ENCODE measurements around the gene RAB3IP. TPM values are rescaled to one million over a fixed set of nuclear protein-coding genes. Genes with fewer than 3 reads are reported as not detected.
"Not testable (repeated sequence)": the region's sequence is repeated elsewhere in the genome, so short reads cannot be mapped to it uniquely, and the experiment has no call there.

RAB3IP gene
- total RNA-seq, 2 experiments from 2014 or later: 23.0 to 25.4 TPM

DNA sequence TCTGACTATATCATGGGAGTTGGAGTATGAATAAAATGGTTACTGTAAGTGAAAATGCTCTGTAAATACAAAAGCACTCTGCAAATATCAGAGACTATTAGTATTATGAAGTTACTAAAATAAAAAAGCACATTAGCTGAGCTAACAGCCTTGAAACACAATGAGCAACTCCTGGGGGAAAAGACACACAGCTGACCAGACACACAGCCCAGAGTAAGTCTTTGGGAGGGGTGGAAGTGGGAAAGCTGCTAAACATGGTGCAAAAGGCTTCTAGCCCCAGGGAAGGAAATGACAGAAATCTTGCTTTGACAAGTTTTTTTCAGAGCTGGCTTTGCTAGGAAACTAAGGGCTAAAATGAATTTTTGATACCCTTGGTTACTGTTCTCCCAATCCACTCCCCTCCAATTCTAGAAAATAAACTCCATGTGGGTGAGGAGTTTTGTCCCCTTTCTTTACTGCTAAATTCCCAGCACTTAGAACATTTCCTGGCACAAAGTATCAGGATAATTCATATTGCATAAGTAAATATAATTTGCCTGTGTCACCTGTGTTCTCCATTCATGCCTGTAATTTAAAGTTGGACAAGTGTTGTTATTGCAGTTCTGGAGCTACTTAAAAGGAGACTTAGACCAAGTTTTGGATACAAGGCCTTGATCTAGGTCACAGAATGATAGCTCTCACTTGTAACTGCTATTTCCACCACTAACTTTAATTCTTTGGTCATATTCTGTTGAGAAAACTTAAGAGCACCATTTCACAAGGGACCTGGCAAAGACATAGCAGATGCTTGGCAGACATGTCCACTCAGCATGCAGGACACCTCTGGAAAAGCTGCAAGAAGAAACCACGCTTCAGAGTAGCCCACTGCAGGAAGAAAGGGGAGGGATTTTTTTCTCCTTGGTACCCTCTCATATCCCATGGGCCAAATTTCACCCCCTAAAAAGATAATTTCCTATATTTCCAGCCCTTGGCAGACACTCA, 19.0 kb upstream of the RAB3IP start:
- no peak for DNase-seq
- H3K27me3 Mint-ChIP-seq (ENCODE audit: low read depth): no peaks in the 10 kb centered on the region
- no peaks in the 10 kb centered on the region for H3K9me3 Mint-ChIP-seq
- no peaks in the 10 kb centered on the region for H3K36me3 Mint-ChIP-seq (ENCODE audit: low read depth)
- CTCF ChIA-PET: interaction anchor here (0.6 kb wide), 1 partner anchor 33 kb away, joined by 3 read pairs; no protein-coding TSS in a partner anchor
- no peak overlapping the region for H3K27ac Mint-ChIP-seq
- H3K4me3 Mint-ChIP-seq: no peak overlapping the region
- intact Hi-C loops (cut with micrococcal nuclease): no loop called here
- H3K4me1 Mint-ChIP-seq (ENCODE audit: low read depth): no peaks in the 10 kb centered on the region

GRCh38 chr12:69720750-69721149, 17.9 kb upstream of the RAB3IP start:
- no peak for DNase-seq
- Mint-ChIP-seq H3K27me3 (ENCODE audit: low read depth) (no peaks in the 10 kb centered on the region), H3K4me3 (no peak overlapping the region), H3K36me3 (ENCODE audit: low read depth) (no peaks in the 10 kb centered on the region), H3K9me3 (no peaks in the 10 kb centered on the region), H3K27ac (no peak overlapping the region), H3K4me1 (ENCODE audit: low read depth) (no peaks in the 10 kb centered on the region)
- intact Hi-C loops (cut with micrococcal nuclease): no loop called here
- CTCF ChIA-PET: no interaction called here

GRCh38 chr12:69726922-69727321, 11.7 kb upstream of the RAB3IP start:
- Mint-ChIP-seq H3K36me3 (ENCODE audit: low read depth) (no peaks in the 10 kb centered on the region), H3K4me1 (ENCODE audit: low read depth) (no peaks in the 10 kb centered on the region), H3K4me3 (no peak overlapping the region), H3K9me3 (no peaks in the 10 kb centered on the region), H3K27ac (no peak overlapping the region), H3K27me3 (ENCODE audit: low read depth) (no peaks in the 10 kb centered on the region)
- CTCF ChIA-PET: interaction anchor here (0.6 kb wide), 1 partner anchor 45 kb away, joined by 4 read pairs; no protein-coding TSS in a partner anchor
- intact Hi-C loops (cut with micrococcal nuclease): no loop called here
- no peak for DNase-seq

DNA sequence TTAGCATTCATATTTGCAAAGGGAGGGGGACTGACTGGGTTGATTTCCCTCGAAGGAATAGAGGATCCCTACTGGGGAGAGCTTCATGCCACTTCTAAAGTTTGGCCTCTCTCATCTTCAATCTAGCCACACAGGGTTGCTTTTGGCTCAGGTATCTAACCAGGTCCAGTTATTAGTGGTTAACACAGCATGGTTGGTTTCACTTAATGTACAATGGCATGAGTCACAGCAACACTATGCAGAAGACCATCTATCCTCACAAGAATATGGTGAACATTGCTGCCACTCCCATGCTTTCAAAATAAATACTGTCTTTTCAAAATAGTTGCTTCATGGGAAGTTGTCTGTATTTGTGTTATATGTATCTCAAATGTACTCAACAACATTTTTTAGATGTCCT, 6.6 kb upstream of the RAB3IP start:
- Mint-ChIP-seq H3K4me3 (no peak overlapping the region), H3K9me3 (no peaks in the 10 kb centered on the region), H3K36me3 (ENCODE audit: low read depth) (no peaks in the 10 kb centered on the region), H3K27me3 (ENCODE audit: low read depth) (no peaks in the 10 kb centered on the region), H3K4me1 (ENCODE audit: low read depth) (no peaks in the 10 kb centered on the region), H3K27ac (no peak overlapping the region)
- DNase-seq: no peak
- intact Hi-C loops (cut with micrococcal nuclease): loop anchor here (10.0 kb wide), 1 partner anchor 1953 kb away; the partner anchor contains the start of gene TMEM19
- CTCF ChIA-PET: no interaction called here

DNA sequence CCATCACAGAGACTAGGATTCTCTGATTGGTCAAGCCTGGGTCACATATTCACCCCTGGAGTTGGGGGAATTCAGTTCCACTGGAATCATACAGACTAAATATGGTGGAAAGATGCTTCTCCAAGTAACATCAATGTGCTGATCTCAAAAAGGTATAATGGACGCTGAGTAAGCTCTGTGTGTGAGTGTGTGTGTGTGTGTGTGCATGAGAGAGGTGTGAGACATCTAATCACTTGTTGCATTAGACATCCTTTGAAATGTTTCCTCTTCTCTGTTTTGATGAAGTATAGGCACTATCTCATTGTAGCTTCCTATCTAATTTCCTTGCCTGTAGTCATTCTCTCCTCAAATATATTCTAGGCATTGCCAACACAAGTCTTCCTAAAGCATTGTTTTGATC, 5.0 kb upstream of the RAB3IP start:
- Mint-ChIP-seq H3K4me3 (no peak overlapping the region), H3K27ac (no peak overlapping the region), H3K9me3 (no peaks in the 10 kb centered on the region), H3K4me1 (ENCODE audit: low read depth) (peaks cover 3% of the 10 kb centered on the region), H3K27me3 (ENCODE audit: low read depth) (no peaks in the 10 kb centered on the region), H3K36me3 (ENCODE audit: low read depth) (no peaks in the 10 kb centered on the region)
- CTCF ChIA-PET: interaction anchor here (0.6 to 1.6 kb wide), 3 partner anchors 115 to 863 kb away, joined by 4 to 7 read pairs (median 4); no protein-coding TSS in a partner anchor
- intact Hi-C loops (cut with micrococcal nuclease): loop anchor here (10.0 kb wide), 1 partner anchor 1951 kb away; the partner anchor contains the start of gene TMEM19
- DNase-seq: no peak

DNA sequence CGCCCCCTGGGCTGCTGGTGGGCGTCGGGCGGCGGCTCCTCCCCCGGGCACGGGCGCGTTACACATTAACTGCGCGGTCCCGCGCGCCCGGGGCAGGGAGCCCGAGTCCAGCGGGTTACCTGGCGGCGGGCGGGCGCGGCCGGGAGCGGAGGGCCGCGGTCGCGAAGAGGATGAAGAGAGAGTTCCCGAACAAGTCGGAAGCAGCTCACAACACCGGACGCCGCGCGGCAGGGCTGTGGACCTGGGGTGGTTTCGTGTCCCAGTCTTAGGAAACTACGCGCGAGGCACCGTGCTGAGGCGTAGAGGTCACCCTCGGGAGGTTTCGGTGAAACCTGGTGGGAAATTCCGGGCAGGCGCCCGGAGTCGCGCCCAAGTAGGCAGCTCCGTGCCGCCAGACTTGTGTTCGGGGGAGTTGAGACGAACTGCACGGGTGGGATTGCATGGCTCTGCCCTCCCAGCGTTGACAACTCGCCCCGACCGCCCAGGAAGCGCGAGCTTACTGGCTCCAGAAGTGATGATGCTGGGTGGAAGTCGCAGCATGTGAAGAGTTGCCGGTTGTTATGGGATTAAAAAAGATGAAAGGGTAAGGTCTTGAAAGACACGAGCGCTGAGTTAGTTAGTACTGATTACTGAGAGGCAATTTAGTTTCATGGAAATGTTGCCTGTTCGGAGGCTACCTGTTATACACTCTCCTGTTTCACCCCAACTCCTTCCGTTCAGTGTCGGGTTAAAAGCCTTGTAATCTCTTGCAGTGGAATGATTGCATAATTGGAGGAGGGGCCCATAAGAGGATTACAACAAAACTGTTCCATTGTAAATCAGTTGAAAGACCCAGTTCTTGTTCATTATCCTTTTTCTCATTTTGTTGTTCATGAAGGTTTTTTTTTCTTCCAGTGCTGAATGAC, 879 bp downstream of the RAB3IP start:
- no peak overlapping the region for H3K27ac Mint-ChIP-seq
- CTCF ChIA-PET: interaction anchor here (0.8 kb wide), 1 partner anchor 14 kb away, joined by 3 read pairs; no protein-coding TSS in a partner anchor
- H3K27me3 Mint-ChIP-seq (ENCODE audit: low read depth): no peaks in the 10 kb centered on the region
- peak; percentile 70 for DNase-seq
- no peaks in the 10 kb centered on the region for H3K9me3 Mint-ChIP-seq
- no peaks in the 10 kb centered on the region for H3K36me3 Mint-ChIP-seq (ENCODE audit: low read depth)
- intact Hi-C loops (cut with micrococcal nuclease): loop anchor here (1.0 to 10.0 kb wide), 6 partner anchors 100 to 1945 kb away; partner anchors contain the start of genes CCT2, FRS2 and TMEM19
- H3K4me1 Mint-ChIP-seq (ENCODE audit: low read depth): peaks cover 18% of the 10 kb centered on the region
- peak overlapping the region; percentile 70 for H3K4me3 Mint-ChIP-seq

DNA sequence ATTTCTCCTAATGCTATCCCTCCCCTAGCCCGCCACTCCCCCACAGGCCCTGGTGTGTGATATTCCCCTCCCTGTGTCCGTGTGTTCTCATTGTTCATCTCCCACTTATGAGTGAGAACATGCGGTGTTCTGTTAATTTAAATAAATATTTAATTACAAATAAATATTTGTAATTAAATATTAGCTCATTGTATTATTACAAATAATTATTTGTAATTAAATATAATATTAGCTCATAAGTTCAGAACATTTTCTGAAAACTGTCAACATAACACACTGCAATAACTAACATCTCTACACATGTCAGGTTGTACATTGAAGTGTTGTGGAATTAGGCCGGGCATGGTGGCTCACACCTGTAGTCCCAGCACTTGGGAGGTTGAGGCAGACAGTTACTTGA, 5.4 kb downstream of the RAB3IP start:
- no peak overlapping the region for H3K27ac Mint-ChIP-seq
- no peaks in the 10 kb centered on the region for H3K9me3 Mint-ChIP-seq
- H3K4me3 Mint-ChIP-seq: no peak overlapping the region
- H3K36me3 Mint-ChIP-seq (ENCODE audit: low read depth): no peaks in the 10 kb centered on the region
- peaks cover 16% of the 10 kb centered on the region for H3K4me1 Mint-ChIP-seq (ENCODE audit: low read depth)
- CTCF ChIA-PET: interaction anchor here (0.6 to 1.3 kb wide), 3 partner anchors 9 to 410 kb away, joined by 3 to 5 read pairs (median 4); no protein-coding TSS in a partner anchor
- no peaks in the 10 kb centered on the region for H3K27me3 Mint-ChIP-seq (ENCODE audit: low read depth)
- intact Hi-C loops (cut with micrococcal nuclease): no loop called here
- no peak for DNase-seq

GRCh38 chr12:69751476-69751875, 12.8 kb downstream of the RAB3IP start:
- CTCF ChIA-PET: no interaction called here
- Mint-ChIP-seq H3K9me3 (no peaks in the 10 kb centered on the region), H3K4me3 (no peak overlapping the region), H3K4me1 (ENCODE audit: low read depth) (peaks cover 11% of the 10 kb centered on the region), H3K27ac (no peak overlapping the region), H3K36me3 (ENCODE audit: low read depth) (peaks cover 11% of the 10 kb centered on the region), H3K27me3 (ENCODE audit: low read depth) (no peaks in the 10 kb centered on the region)
- intact Hi-C loops (cut with micrococcal nuclease): no loop called here
- DNase-seq: no peak

DNA sequence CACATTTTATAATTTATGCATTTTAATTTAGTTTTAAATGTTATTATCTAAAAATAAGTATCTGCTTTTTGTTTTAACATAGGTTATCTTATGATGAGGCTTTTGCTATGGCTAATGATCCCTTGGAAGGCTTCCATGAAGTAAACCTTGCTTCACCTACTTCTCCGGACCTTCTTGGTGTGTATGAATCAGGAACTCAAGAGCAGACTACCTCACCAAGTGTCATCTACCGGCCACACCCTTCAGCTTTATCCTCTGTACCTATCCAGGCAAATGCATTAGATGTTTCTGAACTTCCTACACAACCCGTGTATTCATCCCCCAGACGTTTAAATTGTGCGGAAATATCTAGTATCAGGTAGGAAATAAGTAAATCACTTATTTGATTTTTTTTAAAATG, 16.6 kb downstream of the RAB3IP start:
- Mint-ChIP-seq H3K27me3 (ENCODE audit: low read depth) (no peaks in the 10 kb centered on the region), H3K36me3 (ENCODE audit: low read depth) (peaks cover 34% of the 10 kb centered on the region), H3K4me3 (no peak overlapping the region), H3K4me1 (ENCODE audit: low read depth) (peaks cover 11% of the 10 kb centered on the region), H3K9me3 (peaks cover 7% of the 10 kb centered on the region), H3K27ac (no peak overlapping the region)
- intact Hi-C loops (cut with micrococcal nuclease): no loop called here
- CTCF ChIA-PET: no interaction called here
- no peak for DNase-seq

DNA sequence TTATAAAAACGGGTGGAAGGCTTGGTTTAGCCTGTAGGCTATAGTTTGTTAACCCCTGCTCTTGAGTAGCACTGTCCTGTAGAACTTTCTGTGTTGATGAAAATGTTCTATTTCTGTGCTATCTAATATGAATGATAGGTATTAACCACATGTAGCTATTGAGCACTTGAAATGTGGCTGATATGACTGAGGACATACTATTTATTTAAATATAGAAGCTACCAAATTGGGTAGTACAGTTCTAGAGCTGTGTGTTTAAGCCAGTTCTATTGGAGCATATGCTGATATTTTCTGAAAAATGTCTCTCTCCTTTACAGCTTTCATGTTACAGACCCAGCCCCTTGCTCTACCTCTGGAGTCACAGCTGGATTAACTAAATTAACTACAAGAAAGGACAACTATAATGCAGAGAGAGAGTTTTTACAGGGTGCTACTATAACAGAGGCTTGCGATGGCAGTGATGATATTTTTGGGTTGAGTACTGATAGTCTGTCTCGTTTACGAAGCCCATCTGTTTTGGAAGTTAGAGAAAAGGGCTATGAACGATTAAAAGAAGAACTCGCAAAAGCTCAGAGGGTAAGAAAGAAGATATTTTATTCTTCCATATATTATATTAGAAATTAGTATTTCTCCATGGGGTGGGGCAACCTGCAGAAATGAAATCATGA, 17.6 kb downstream of the RAB3IP start:
- no peak for DNase-seq
- CTCF ChIA-PET: no interaction called here
- Mint-ChIP-seq H3K27me3 (ENCODE audit: low read depth) (no peaks in the 10 kb centered on the region), H3K36me3 (ENCODE audit: low read depth) (peaks cover 44% of the 10 kb centered on the region), H3K4me3 (no peak overlapping the region), H3K27ac (no peak overlapping the region), H3K4me1 (ENCODE audit: low read depth) (peaks cover 8% of the 10 kb centered on the region), H3K9me3 (peaks cover 13% of the 10 kb centered on the region)
- intact Hi-C loops (cut with micrococcal nuclease): no loop called here

GRCh38 chr12:69758105-69758504, 19.4 kb downstream of the RAB3IP start:
- Mint-ChIP-seq H3K4me3 (no peak overlapping the region), H3K36me3 (ENCODE audit: low read depth) (peaks cover 54% of the 10 kb centered on the region), H3K4me1 (ENCODE audit: low read depth) (no peaks in the 10 kb centered on the region), H3K27me3 (ENCODE audit: low read depth) (no peaks in the 10 kb centered on the region), H3K9me3 (peaks cover 20% of the 10 kb centered on the region), H3K27ac (no peak overlapping the region)
- intact Hi-C loops (cut with micrococcal nuclease): no loop called here
- no peak for DNase-seq
- CTCF ChIA-PET: no interaction called here

DNA sequence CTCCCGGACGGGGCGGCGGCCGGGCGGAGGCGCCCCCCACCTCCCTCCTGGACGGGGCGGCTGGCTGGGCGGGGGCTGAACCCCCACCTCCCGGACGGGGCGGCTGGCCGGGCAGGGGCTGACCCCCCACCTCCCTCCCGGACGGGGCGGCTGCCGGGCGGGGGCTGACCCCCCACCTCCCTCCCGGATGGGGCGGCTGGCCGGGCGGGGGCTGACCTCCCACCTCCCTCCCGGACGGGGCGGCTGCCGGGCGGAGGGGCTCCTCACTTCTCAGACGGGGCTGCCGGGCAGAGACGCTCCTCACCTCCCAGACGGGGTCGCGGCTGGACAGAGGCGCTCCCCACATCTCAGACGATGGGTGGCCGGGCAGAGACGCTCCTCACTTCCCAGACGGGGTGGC, 20.9 kb downstream of the RAB3IP start:
- CTCF ChIA-PET; H3K27me3 Mint-ChIP-seq (ENCODE audit: low read depth); intact Hi-C loops (cut with micrococcal nuclease); H3K4me1 Mint-ChIP-seq (ENCODE audit: low read depth); H3K27ac Mint-ChIP-seq; H3K4me3 Mint-ChIP-seq; DNase-seq: not testable (repeated sequence)
- Mint-ChIP-seq H3K9me3 (peaks cover 24% of the 10 kb centered on the region), H3K36me3 (ENCODE audit: low read depth) (peaks cover 63% of the 10 kb centered on the region)
